Neural cell (in vitro differentiated cells): ENCODE measurements around the gene TOR2A. TPM values are rescaled to one million over a fixed set of nuclear protein-coding genes. Genes with fewer than 3 reads are reported as not detected.

Experiments
- H2AFZ ChIP-seq: fragments of 200-600, 300-800 bp; sonication (generic), shearing (Covaris generic); 2 replicates; pipeline ENCODE4 v1.6.0; 2014; ENCODE audit warnings: low read depth, mild to moderate bottlenecking, antibody characterized with exemption, low read length, moderate library complexity
- H3F3A ChIP-seq: fragments of 200-600 bp; shearing (Covaris generic); 2 replicates; pipeline ENCODE4 v1.6.1; 2016; ENCODE audit warnings: mild to moderate bottlenecking, moderate library complexity, mixed read lengths, antibody characterized with exemption, low read length; ENCODE audit not compliant: insufficient read depth, poor library complexity, severe bottlenecking
- H3K27ac ChIP-seq: fragments of 200-600, 300-800 bp; sonication (generic), shearing (Covaris generic); 2 replicates; pipeline ENCODE4 v1.5.1; 2014; ENCODE audit warnings: mild to moderate bottlenecking, low read length, moderate library complexity
- H3K27me3 ChIP-seq: fragments of 300-800, 200-600 bp; sonication (generic), shearing (Covaris generic); 2 replicates; pipeline ENCODE4 v1.6.0; 2014; ENCODE audit warnings: mild to moderate bottlenecking, low read depth, low read length, moderate library complexity; ENCODE audit not compliant: insufficient read depth
- H3K36me3 ChIP-seq: fragments of 300-800, 200-600 bp; sonication (generic), shearing (Covaris generic); 2 replicates; pipeline ENCODE4 v1.5.1; 2014; ENCODE audit warnings: mild to moderate bottlenecking, antibody characterized with exemption, low read length, moderate library complexity; ENCODE audit not compliant: insufficient read depth
- H3K4me2 ChIP-seq: fragments of 300-800, 200-600 bp; sonication (generic), shearing (Covaris generic); 2 replicates; pipeline ENCODE4 v1.6.0; 2014; ENCODE audit warnings: mild to moderate bottlenecking, low read length
- H3K4me3 ChIP-seq: fragments of 300-800, 200-600 bp; sonication (generic), shearing (Covaris generic); 2 replicates; pipeline ENCODE4 v1.5.1; 2014; ENCODE audit warnings: mild to moderate bottlenecking, low read length, moderate library complexity
- H3K79me2 ChIP-seq: fragments of 200-600 bp; shearing (Covaris generic); replicated peaks from 2 replicates; pipeline ENCODE4 v1.6.0; 2014; ENCODE audit warnings: mild to moderate bottlenecking, low read length, moderate library complexity; ENCODE audit not compliant: insufficient read depth
- H3K9ac ChIP-seq: fragments of 300-800, 200-600 bp; sonication (generic), shearing (Covaris generic); 2 replicates; pipeline ENCODE4 v1.6.1; 2016; ENCODE audit warnings: mild to moderate bottlenecking, low read length, mixed read lengths
- H3K9me2 ChIP-seq: fragments of 200-600 bp; shearing (Covaris generic); 2 replicates; pipeline ENCODE4 v1.6.1; 2016; ENCODE audit warnings: mild to moderate bottlenecking, low read length, mixed read lengths; ENCODE audit not compliant: insufficient read depth
- H3K9me3 ChIP-seq: fragments of 200-600, 300-800 bp; sonication (generic), shearing (Covaris generic); 2 replicates; pipeline ENCODE4 v1.6.1; 2016; ENCODE audit warnings: mild to moderate bottlenecking, mixed run types, low read length, moderate library complexity, mixed read lengths
- H4K20me1 ChIP-seq: fragments of 200-600 bp; shearing (Covaris generic); 2 replicates; pipeline ENCODE4 v1.6.1; 2016; ENCODE audit warnings: mild to moderate bottlenecking, mixed run types; ENCODE audit not compliant: insufficient read depth
- CTCF ChIP-seq: fragments of 450-650 bp; IDR thresholded peaks from 2 replicates; pipeline ENCODE4 v1.5.1; 2014; ENCODE audit warnings: antibody characterized with exemption, mild to moderate bottlenecking, moderate library complexity; ENCODE audit not compliant: poor library complexity, severe bottlenecking
- EP300 ChIP-seq: fragments of 450-650 bp; conservative IDR thresholded peaks from 2 replicates; pipeline ENCODE4 v1.6.1; 2014; ENCODE audit warnings: antibody characterized with exemption, mild to moderate bottlenecking, moderate library complexity; ENCODE audit not compliant: poor library complexity, severe bottlenecking
- EZH2 ChIP-seq: fragments of 200-600, 300-800 bp; shearing (Covaris generic), sonication (generic); IDR thresholded peaks from 2 replicates; pipeline ENCODE4 v1.6.1; 2014; ENCODE audit warnings: antibody characterized with exemption, low read length, borderline replicate concordance, mild to moderate bottlenecking; ENCODE audit not compliant: insufficient read depth, poor library complexity, severe bottlenecking
- MXI1 ChIP-seq: fragments of 450-650 bp; conservative IDR thresholded peaks from 2 replicates; pipeline ENCODE4 v1.6.1; 2014; ENCODE audit warnings: antibody characterized with exemption, mild to moderate bottlenecking; ENCODE audit not compliant: poor library complexity, severe bottlenecking
- POLR2AphosphoS5 ChIP-seq: IDR thresholded peaks from 2 replicates; pipeline ENCODE4 v1.6.1; 2012
- RAD21 ChIP-seq: fragments of 450-650 bp; conservative IDR thresholded peaks from 2 replicates; pipeline ENCODE4 v1.6.1; 2014; ENCODE audit warnings: antibody characterized with exemption, mild to moderate bottlenecking, moderate library complexity
- REST ChIP-seq: IDR thresholded peaks from 2 replicates; pipeline ENCODE4 v1.6.1; 2012; ENCODE audit warnings: borderline replicate concordance
- SMC3 ChIP-seq: fragments of 450-650 bp; conservative IDR thresholded peaks from 2 replicates; pipeline ENCODE4 v1.6.1; 2014; ENCODE audit warnings: antibody characterized with exemption, mild to moderate bottlenecking, moderate library complexity; ENCODE audit not compliant: poor library complexity
- TAF1 ChIP-seq: IDR thresholded peaks from 2 replicates; pipeline ENCODE4 v1.6.1; 2012; ENCODE audit warnings: low read depth
- polyA plus RNA-seq: library from polyadenylated mRNA; depleted of rRNA; stranded (reverse); fragments of >200 nt; gene quantifications from 2 replicates; pipeline ENCODE4 v1.2.3, GENCODE V29; 2014

Gene TOR2A
- polyA plus RNA-seq, 1 donor from 2014 or later = 59.7 TPM

- H3K9me3 ChIP-seq = no peaks in the 10 kb centered on the region
- no peaks in the 10 kb centered on the region for H3K9me2 ChIP-seq
- no peaks in the 10 kb centered on the region for H3K36me3 ChIP-seq
- H3K27ac ChIP-seq = no peak overlapping the region
- no peaks in the 10 kb centered on the region for H3K79me2 ChIP-seq
- no peak overlapping the region for H3K4me2 ChIP-seq
- H3K4me3 ChIP-seq = no peak overlapping the region
- H3K27me3 ChIP-seq = no peaks in the 10 kb centered on the region
- H3K9ac ChIP-seq = no peak overlapping the region
- no peak for TF ChIP-seq REST
- no peak for TF ChIP-seq POLR2AphosphoS5
- no peak for TF ChIP-seq TAF1
- TF ChIP-seq EZH2 = no peak
- no peak for TF ChIP-seq CTCF
- TF ChIP-seq SMC3 = no peak
- TF ChIP-seq MXI1 = no peak
- no peak for TF ChIP-seq EP300
- no peak for TF ChIP-seq RAD21
- no peak overlapping the region for H2AFZ ChIP-seq
- no peaks in the 10 kb centered on the region for H3F3A ChIP-seq
- no peaks in the 10 kb centered on the region for H4K20me1 ChIP-seq
Observed at GRCh38 chr9:127700594-127701255, 34.4 kb downstream of the TOR2A start.

- Histone ChIP-seq H3K27me3 (no peaks in the 10 kb centered on the region), H3F3A (no peaks in the 10 kb centered on the region), H3K79me2 (no peaks in the 10 kb centered on the region), H3K9me2 (no peaks in the 10 kb centered on the region), H3K4me3 (no peak overlapping the region), H3K27ac (no peak overlapping the region), H3K4me2 (no peak overlapping the region), H3K9ac (no peak overlapping the region), H3K36me3 (no peaks in the 10 kb centered on the region), H4K20me1 (no peaks in the 10 kb centered on the region), H3K9me3 (no peaks in the 10 kb centered on the region), H2AFZ (no peak overlapping the region)
- TF ChIP-seq REST (no peak), EP300 (no peak), TAF1 (no peak), MXI1 (no peak), EZH2 (no peak), CTCF (no peak), POLR2AphosphoS5 (no peak), SMC3 (no peak), RAD21 (no peak)
Observed at GRCh38 chr9:127700140-127700539, 35.0 kb downstream of the TOR2A start.
